HG02571 (cell line): ENCODE results near the gene MTERF4.

ENCODE experiments used
- ATAC-seq: cut with Tn5 transposase; IDR thresholded peaks from one replicate; pipeline ENCODE4 v1.9.1; 2021; ENCODE audit warnings: mild to moderate bottlenecking, moderate library complexity; ENCODE audit not compliant: unreplicated experiment

Gene MTERF4

DNA sequence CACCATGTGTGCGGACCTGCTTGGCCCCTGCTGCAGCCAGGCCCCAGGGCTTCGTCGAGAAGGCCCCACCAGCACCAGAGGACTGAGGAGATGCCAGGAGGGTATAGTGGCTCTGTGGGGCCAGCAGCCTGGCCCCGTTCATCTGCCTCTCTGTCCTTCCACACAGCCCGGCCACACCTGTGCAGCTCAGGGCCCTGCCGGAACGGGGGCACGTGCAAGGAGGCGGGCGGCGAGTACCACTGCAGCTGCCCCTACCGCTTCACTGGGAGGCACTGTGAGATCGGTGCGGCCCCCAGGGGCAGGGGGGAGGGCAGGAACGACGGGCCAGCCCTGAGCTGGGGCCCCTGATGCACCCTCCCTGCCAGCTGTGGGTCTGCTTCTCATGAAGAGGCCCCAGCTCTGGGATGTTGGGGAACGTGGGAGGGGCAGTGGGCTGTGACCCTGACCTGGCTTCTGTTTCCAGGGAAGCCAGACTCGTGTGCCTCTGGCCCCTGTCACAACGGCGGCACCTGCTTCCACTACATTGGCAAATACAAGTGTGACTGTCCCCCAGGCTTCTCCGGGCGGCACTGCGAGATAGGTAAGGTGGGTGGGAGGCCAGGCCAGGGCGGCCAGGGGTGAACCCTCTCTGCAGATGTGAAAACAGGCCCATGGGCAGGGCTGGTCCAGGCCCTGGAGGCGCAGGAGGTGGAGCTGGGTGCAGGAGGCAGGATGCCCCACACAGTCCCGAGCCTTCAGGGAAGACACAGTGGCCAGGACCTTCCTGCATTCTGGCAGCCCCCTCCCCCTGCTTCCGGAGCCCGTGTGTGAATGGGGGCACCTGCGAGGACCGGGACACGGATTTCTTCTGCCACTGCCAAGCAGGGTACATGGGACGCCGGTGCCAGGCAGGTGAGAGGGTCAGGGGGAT is 50.3 kb downstream of the MTERF4 start:
- ATAC-seq = no peak

DNA sequence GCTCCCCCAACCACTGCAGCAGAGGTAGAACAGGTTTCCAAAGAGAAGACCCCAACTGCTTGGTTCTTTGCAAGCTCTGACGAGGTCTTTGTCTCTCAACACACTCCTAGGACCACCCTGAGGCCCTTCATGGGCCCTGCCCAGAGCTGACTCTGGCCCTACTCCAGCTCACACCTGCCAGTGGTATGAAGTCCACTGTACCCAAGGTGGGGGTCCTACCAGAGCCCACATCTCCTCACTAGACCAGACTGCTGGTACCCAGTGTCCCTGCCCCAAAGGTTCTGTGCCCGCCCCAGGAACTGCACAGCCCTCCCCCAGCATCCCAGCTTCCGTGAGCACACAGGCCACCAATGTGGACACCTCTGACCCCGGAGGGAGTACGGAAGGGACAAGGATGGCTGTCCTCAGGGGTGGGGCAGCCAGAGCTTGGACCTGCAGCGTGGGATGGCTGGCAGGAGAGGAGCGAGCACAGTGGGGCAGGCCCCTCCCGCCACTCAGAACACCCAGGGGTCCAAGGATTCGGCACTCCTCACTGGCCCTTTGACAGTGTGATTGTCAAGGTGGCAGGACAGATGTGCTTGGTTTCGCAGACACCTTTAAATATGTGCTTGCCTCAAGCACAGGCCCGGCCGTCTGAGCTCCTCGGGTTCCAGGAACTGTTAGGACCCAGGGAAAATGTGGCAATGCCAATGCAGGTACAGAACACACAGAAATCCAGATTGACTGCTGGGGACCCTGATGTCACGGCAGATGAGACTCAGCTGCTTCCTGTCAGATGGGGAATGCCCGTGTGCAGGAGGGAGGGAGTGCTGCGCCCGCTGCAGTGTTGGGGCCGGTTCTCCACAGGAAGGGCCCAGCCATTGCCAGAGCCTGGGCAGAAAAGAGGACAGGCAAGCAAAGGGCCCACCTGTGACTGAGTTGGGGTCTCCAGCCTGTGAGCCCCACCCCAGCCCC is 51.2 kb downstream of the MTERF4 start:
- no peak for ATAC-seq

DNA sequence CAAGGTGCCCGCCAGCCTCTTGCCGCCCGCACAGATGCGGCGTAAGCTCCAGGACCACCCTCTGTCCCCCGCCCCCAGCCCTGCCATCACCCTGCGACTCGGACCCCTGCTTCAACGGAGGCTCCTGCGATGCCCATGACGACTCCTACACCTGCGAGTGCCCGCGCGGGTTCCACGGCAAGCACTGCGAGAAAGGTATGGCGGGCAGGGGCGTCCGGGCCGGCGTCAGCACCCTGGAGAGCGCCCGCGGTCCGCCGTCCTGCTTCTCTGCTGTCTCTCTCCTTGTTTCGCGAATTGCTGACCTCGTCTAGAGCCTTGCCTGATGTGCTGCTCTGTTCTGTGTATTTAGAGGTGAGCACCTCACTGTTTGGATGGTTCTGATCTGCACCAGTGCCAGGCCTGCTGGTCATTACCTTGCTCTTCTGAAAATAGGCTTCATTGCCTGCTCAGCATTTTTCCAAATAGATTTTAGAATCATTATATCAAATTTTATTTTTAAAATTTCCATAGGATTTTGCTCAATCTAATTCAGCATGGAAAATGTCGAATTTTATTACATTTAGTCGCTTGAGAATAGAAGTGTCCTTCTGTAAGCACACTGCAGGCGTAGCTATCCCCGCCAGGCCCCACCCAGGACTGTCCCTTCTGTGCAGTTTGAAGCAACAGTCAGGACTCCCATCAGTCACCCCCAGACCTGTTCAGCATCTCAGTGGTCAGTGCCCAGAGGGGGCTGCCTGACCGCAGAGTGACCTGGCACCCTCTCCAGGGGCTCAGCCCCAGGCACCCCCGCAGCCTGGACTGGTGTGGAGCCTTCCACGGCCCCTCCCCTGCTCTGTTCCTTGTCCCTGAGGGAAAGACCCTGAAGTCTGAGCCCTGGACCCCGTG is 52.1 kb downstream of the MTERF4 start:
- no peak for ATAC-seq

DNA sequence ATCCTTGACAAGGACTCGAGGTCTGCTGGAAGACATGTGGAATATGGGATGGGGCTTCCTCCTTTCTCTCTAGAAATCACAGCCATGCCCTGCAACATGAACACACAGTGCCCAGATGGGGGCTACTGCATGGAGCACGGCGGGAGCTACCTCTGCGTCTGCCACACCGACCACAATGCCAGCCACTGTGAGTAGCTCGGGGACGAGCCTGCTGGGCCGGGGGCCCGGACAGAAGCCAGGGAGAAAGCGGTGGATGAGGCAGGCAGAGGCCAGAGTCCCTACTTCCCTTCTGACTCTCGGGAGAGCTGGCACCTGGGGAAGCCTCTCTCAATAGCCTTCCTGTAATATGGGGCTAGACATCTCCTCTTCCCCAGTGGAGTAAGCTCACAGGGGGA is 53.1 kb downstream of the MTERF4 start:
- no peak for ATAC-seq

DNA sequence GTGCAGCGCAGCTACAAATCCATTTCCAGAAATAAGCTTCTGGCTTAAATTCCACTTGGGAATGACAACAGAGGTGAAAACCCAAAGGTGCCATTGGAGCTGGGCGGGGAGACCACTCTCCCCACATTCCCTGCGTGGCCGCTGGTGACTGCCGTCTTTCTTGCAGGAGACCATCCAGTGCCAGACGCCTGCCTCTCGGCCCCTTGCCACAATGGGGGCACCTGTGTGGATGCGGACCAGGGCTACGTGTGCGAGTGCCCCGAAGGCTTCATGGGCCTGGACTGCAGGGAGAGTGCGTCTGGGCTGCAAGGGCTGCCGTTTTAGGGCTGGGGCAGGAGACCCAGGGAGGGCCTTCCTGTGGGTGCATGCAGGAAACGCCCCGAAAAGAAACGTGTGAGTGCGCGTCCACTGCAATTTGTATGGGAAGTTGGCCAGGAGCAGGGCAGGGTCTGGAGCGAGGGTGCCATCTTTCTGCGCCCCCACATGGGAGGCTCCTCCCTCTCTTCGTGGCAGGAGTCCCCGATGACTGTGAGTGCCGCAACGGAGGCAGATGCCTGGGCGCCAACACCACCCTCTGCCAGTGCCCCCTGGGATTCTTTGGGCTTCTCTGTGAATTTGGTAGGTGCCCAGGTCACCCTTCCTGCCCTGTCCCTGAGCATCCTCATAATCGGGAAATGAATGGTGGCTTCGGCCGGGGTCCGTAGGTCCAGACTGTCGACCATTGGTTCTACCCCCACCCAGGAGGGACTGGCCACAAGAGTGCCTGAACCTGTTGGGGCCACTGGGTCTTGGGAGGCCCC is 53.7 kb downstream of the MTERF4 start:
- no peak for ATAC-seq

DNA sequence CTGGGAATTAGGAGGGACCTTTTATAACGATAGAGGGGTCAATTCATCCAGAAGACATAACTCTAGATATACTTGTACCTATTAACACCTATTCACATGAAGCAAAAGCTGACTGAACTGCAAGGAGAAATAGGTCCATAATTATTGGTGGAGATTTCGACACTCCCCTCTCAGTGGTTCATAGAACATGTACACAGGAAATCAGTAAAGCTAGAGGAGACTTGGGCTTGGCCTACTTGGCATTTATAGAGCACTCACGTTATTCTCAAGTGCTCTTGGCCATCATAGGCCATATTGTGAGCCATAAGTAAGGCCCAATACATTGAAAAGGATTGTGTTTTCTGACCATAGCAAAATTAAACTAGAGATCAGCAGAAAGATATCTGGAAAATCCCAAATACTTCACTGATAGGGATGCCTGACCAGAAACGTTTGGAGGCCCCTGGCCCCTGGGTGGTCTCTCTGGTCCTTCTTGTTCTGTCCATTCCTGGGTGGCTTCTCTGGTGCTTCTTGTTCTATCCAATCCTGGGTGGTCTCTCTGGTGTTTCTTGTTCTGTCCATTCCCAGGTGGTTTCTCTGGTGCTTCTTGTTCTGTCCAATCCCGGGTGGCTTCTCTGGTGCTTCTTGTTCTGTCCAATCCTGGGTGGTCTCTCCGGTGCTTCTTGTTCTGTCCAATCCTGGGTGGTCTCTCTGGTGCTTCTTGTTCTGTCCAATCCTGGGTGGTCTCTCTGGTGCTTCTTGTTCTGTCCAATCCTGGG is 54.7 kb downstream of the MTERF4 start:
- no peak for ATAC-seq
